Activated CD4-positive, alpha-beta T cell treated with anti-CD3 and anti-CD28 coated beads, Interleukin-2, amount 10 ng/mL, durations not matched to agents 24 days and 14 days (primary cell): ENCODE results near the gene TMEM131L. TPM values are rescaled to one million over a fixed set of nuclear protein-coding genes. Genes with fewer than 3 reads are reported as not detected.

Experiments
- DNase-seq: peaks from one replicate; pipeline ENCODE4 v3.0.0; 2022
- H3K27ac Mint-ChIP-seq: one replicate; pipeline ENCODE4 v1.8.0; 2022; ENCODE audit warnings: mild to moderate bottlenecking, mixed read lengths
- H3K27me3 Mint-ChIP-seq: one replicate; pipeline ENCODE4 v1.8.0; 2022; ENCODE audit warnings: mixed read lengths
- H3K36me3 Mint-ChIP-seq: one replicate; pipeline ENCODE4 v1.8.0; 2022; ENCODE audit warnings: low read depth, mild to moderate bottlenecking, mixed read lengths
- H3K4me1 Mint-ChIP-seq: one replicate; pipeline ENCODE4 v1.8.0; 2021; ENCODE audit warnings: mixed read lengths
- H3K4me3 Mint-ChIP-seq: one replicate; pipeline ENCODE4 v1.8.0; 2022; ENCODE audit warnings: mild to moderate bottlenecking, moderate library complexity, mixed read lengths
- H3K9me3 Mint-ChIP-seq: one replicate; pipeline ENCODE4 v1.8.0; 2021; ENCODE audit warnings: mixed read lengths
- intact Hi-C: fragments of 100-400 bp; cut with micrococcal nuclease; formaldehyde crosslinking; loops from one replicate; pipeline ENCODE4 v1.15.1; 2023
- total RNA-seq: library from RNA; stranded (reverse); gene quantifications from 2 replicates; pipeline ENCODE4 v1.2.3, GENCODE V29; 2022

The TMEM131L gene
- total RNA-seq, 1 donor from 2014 or later, result 40.6 TPM

GRCh38 chr4:153476829-153477574 lies 10.8 kb downstream of the TMEM131L start:
- Mint-ChIP-seq H3K27ac (no peak overlapping the region), H3K4me3 (no peak overlapping the region), H3K9me3 (no peaks in the 10 kb centered on the region), H3K36me3 (peaks cover 51% of the 10 kb centered on the region), H3K4me1 (peaks cover 58% of the 10 kb centered on the region), H3K27me3 (no peaks in the 10 kb centered on the region)
- intact Hi-C loops, result no loop called here
- DNase-seq, result no peak

GRCh38 chr4:153479101-153479500 lies 12.9 kb downstream of the TMEM131L start:
- intact Hi-C loops, result no loop called here
- Mint-ChIP-seq H3K27me3 (no peaks in the 10 kb centered on the region), H3K27ac (no peak overlapping the region), H3K9me3 (no peaks in the 10 kb centered on the region), H3K36me3 (peaks cover 43% of the 10 kb centered on the region), H3K4me3 (no peak overlapping the region), H3K4me1 (peaks cover 54% of the 10 kb centered on the region)
- DNase-seq, result no peak

GRCh38 chr4:153480704-153481103 lies 14.5 kb downstream of the TMEM131L start:
- Mint-ChIP-seq H3K27ac (peak overlapping the region; percentile 7), H3K4me3 (peak overlapping the region; percentile 5), H3K9me3 (no peaks in the 10 kb centered on the region), H3K36me3 (peaks cover 34% of the 10 kb centered on the region), H3K4me1 (peaks cover 47% of the 10 kb centered on the region), H3K27me3 (no peaks in the 10 kb centered on the region)
- DNase-seq, result peak; percentile 59
- intact Hi-C loops, result loop anchor here (10.0 kb wide), 1 partner anchor 326 kb away; no protein-coding TSS in a partner anchor

GRCh38 chr4:153481478-153481877 lies 15.3 kb downstream of the TMEM131L start:
- no peak for DNase-seq
- peaks cover 34% of the 10 kb centered on the region for H3K36me3 Mint-ChIP-seq
- H3K27me3 Mint-ChIP-seq, result no peaks in the 10 kb centered on the region
- intact Hi-C loops, result loop anchor here (10.0 kb wide), 1 partner anchor 327 kb away; no protein-coding TSS in a partner anchor
- no peak overlapping the region for H3K4me3 Mint-ChIP-seq
- H3K27ac Mint-ChIP-seq, result no peak overlapping the region
- H3K4me1 Mint-ChIP-seq, result peaks cover 55% of the 10 kb centered on the region
- no peaks in the 10 kb centered on the region for H3K9me3 Mint-ChIP-seq

GRCh38 chr4:153483432-153484418 lies 17.6 kb downstream of the TMEM131L start:
- no peaks in the 10 kb centered on the region for H3K9me3 Mint-ChIP-seq
- intact Hi-C loops, result loop anchor here (2.0 to 10.0 kb wide), 2 partner anchors 13 to 329 kb away; no protein-coding TSS in a partner anchor
- no peak overlapping the region for H3K27ac Mint-ChIP-seq
- H3K27me3 Mint-ChIP-seq, result no peaks in the 10 kb centered on the region
- peaks cover 24% of the 10 kb centered on the region for H3K36me3 Mint-ChIP-seq
- H3K4me1 Mint-ChIP-seq, result peaks cover 65% of the 10 kb centered on the region
- DNase-seq, result peak; percentile 62
- H3K4me3 Mint-ChIP-seq, result peak overlapping the region; percentile 36

- H3K4me3 Mint-ChIP-seq, result no peak overlapping the region
- H3K4me1 Mint-ChIP-seq, result peaks cover 71% of the 10 kb centered on the region
- no peaks in the 10 kb centered on the region for H3K9me3 Mint-ChIP-seq
These were observed 19.2 kb downstream of the TMEM131L start for GRCh38 chr4:153485359-153485758.

GRCh38 chr4:153485860-153486259 lies 19.7 kb downstream of the TMEM131L start:
- intact Hi-C loops, result loop anchor here (10.0 kb wide), 1 partner anchor 331 kb away; no protein-coding TSS in a partner anchor
- H3K9me3 Mint-ChIP-seq, result no peaks in the 10 kb centered on the region
- peak overlapping the region; percentile 70 for H3K27ac Mint-ChIP-seq
- DNase-seq, result no peak
- no peaks in the 10 kb centered on the region for H3K27me3 Mint-ChIP-seq
- H3K36me3 Mint-ChIP-seq, result peaks cover 20% of the 10 kb centered on the region
- H3K4me1 Mint-ChIP-seq, result peaks cover 69% of the 10 kb centered on the region
- no peak overlapping the region for H3K4me3 Mint-ChIP-seq

More at GRCh38 chr4:153485359-153485758, 19.2 kb downstream of the TMEM131L start:
- H3K27ac Mint-ChIP-seq, result no peak overlapping the region
- H3K36me3 Mint-ChIP-seq, result peaks cover 23% of the 10 kb centered on the region
- no peak for DNase-seq
- no peaks in the 10 kb centered on the region for H3K27me3 Mint-ChIP-seq
- intact Hi-C loops, result loop anchor here (10.0 kb wide), 1 partner anchor 331 kb away; no protein-coding TSS in a partner anchor

GRCh38 chr4:153486281-153487151 lies 20.4 kb downstream of the TMEM131L start:
- no peaks in the 10 kb centered on the region for H3K9me3 Mint-ChIP-seq
- intact Hi-C loops, result loop anchor here (10.0 kb wide), 1 partner anchor 332 kb away; no protein-coding TSS in a partner anchor
- no peaks in the 10 kb centered on the region for H3K27me3 Mint-ChIP-seq
- DNase-seq, result peak; percentile 71
- peaks cover 20% of the 10 kb centered on the region for H3K36me3 Mint-ChIP-seq
- peak overlapping the region; percentile 82 for H3K4me3 Mint-ChIP-seq
- peak overlapping the region; percentile 96 for H3K27ac Mint-ChIP-seq
- peaks cover 72% of the 10 kb centered on the region for H3K4me1 Mint-ChIP-seq

GRCh38 chr4:153488006-153488891 lies 22.1 kb downstream of the TMEM131L start:
- peak; percentile 89 for DNase-seq
- peak overlapping the region; percentile 82 for H3K4me3 Mint-ChIP-seq
- H3K27ac Mint-ChIP-seq, result peak overlapping the region; percentile 96
- H3K4me1 Mint-ChIP-seq, result peaks cover 70% of the 10 kb centered on the region
- H3K36me3 Mint-ChIP-seq, result peaks cover 19% of the 10 kb centered on the region
- H3K9me3 Mint-ChIP-seq, result no peaks in the 10 kb centered on the region
- H3K27me3 Mint-ChIP-seq, result no peaks in the 10 kb centered on the region
- intact Hi-C loops, result loop anchor here (1.0 to 10.0 kb wide), 9 partner anchors 9 to 333 kb away; no protein-coding TSS in a partner anchor

GRCh38 chr4:153489856-153490558 lies 23.8 kb downstream of the TMEM131L start:
- Mint-ChIP-seq H3K4me1 (peaks cover 75% of the 10 kb centered on the region), H3K27ac (peak overlapping the region; percentile 96), H3K4me3 (peak overlapping the region; percentile 82), H3K27me3 (no peaks in the 10 kb centered on the region), H3K9me3 (no peaks in the 10 kb centered on the region), H3K36me3 (peaks cover 17% of the 10 kb centered on the region)
- intact Hi-C loops, result loop anchor here (2.0 to 10.0 kb wide), 3 partner anchors 51 to 335 kb away; no protein-coding TSS in a partner anchor
- DNase-seq, result no peak

- H3K4me3 Mint-ChIP-seq, result peak overlapping the region; percentile 67
- H3K4me1 Mint-ChIP-seq, result peaks cover 76% of the 10 kb centered on the region
- intact Hi-C loops, result no loop called here
- peaks cover 22% of the 10 kb centered on the region for H3K36me3 Mint-ChIP-seq
- no peaks in the 10 kb centered on the region for H3K9me3 Mint-ChIP-seq
- no peaks in the 10 kb centered on the region for H3K27me3 Mint-ChIP-seq
- no peak for DNase-seq
- H3K27ac Mint-ChIP-seq, result peak overlapping the region; percentile 74
These were observed 24.9 kb downstream of the TMEM131L start for GRCh38 chr4:153490985-153491483.
